Activated naive CD4-positive, alpha-beta T cell treated with anti-CD3 and anti-CD28 coated beads for 36 hours (primary cell): Measurements from ENCODE around the gene SMG6. TPM values are rescaled to one million over a fixed set of nuclear protein-coding genes. Genes with fewer than 3 reads are reported as not detected.

Source experiments
- CTCF ChIA-PET: fragments of 350-600 bp; sonication (Branson Sonifier 250); formaldehyde crosslinking; loops from one replicate; lab custom pipeline; 2021; ENCODE audit warnings: antibody characterized with exemption; lab: Charles Lee
- DNase-seq: peaks from one replicate; pipeline ENCODE4 v3.0.0-alpha.2; 2020
- H3K27ac Mint-ChIP-seq: one replicate; pipeline ENCODE4 v1.8.0; 2021; ENCODE audit warnings: mild to moderate bottlenecking, mixed read lengths
- H3K27me3 Mint-ChIP-seq: one replicate; pipeline ENCODE4 v1.8.0; 2021; ENCODE audit warnings: low read depth, mixed read lengths
- H3K36me3 Mint-ChIP-seq: one replicate; pipeline ENCODE4 v1.8.0; 2021; ENCODE audit warnings: low read depth, mixed read lengths
- H3K4me1 Mint-ChIP-seq: one replicate; pipeline ENCODE4 v1.8.0; 2021; ENCODE audit warnings: low read depth, mixed read lengths
- H3K4me3 Mint-ChIP-seq: one replicate; pipeline ENCODE4 v1.8.0; 2021; ENCODE audit warnings: mild to moderate bottlenecking, moderate library complexity, mixed read lengths
- H3K9me3 Mint-ChIP-seq: one replicate; pipeline ENCODE4 v1.8.0; 2021; ENCODE audit warnings: mixed read lengths
- intact Hi-C: fragments of 100-400 bp; cut with micrococcal nuclease; formaldehyde crosslinking; loops from one replicate; pipeline ENCODE4 v1.15.1; 2023
- total RNA-seq, 2 experiments: library from RNA; stranded (reverse); gene quantifications; one replicate each; pipeline ENCODE4 v1.2.3, GENCODE V29; 2021

SMG6 gene
- total RNA-seq, 2 experiments from 2014 or later = 18.8 to 20.7 TPM

DNA sequence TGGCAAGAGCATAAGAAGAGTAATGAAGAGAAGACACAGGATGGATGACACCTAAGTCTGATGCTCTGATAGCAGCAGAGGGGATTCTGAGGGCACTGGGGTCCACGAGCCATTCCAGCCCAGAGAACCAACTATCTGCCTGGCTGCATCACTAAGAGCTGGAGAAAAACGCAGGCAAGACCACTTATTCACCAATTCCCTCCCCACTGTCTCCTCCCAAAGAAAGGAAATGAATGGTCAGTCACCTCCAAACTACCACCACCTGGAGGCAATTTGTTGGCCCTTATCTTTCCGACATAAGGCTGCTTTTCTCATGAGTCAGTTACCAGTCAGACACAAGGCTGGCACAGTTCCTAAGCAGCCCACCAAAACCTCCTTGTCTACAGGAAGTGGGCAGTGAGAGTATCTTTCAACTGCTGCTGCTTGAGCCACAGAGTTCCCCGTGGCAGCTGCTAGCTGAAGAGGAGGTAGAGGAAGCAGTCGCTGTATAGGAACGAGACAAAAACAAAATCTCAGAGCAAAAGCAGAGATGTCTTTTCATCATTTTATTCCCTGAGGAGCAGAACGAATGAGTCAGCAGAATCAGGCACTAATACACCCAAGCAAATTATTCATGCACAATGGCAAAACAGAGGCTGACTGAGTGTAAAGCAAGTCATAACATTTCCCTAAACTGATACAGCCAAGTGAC is 111.1 kb downstream of the SMG6 start:
- intact Hi-C loops = loop anchor here (10.0 kb wide), 1 partner anchor 52 kb away; no protein-coding TSS in a partner anchor
- Mint-ChIP-seq H3K9me3 (no peaks in the 10 kb centered on the region), H3K36me3 (peaks cover 8% of the 10 kb centered on the region), H3K27me3 (no peaks in the 10 kb centered on the region), H3K4me1 (peaks cover 54% of the 10 kb centered on the region), H3K4me3 (no peak overlapping the region), H3K27ac (peak overlapping the region; percentile 59)
- CTCF ChIA-PET = no interaction called here
- peak; percentile 69 for DNase-seq

DNA sequence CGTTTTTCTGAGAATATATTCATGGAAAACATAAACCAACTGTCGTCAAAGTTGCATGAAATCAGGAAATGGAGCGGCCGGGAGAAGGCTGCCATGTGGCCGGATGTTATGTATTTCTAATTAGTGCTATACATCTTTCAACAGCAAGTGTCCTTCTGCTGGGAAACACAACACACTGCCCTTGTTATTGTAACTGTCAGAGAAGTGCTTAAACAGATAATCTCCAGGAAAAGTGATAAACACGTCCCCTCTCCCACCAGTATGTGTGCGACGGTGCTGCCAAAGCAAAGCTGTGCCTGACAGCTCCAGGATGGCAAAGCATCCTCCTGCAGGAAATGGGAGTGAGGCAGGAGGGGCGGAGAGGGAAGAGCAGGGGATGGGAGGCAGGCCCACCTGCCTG is 111.8 kb downstream of the SMG6 start:
- CTCF ChIA-PET = interaction anchor here (0.8 kb wide), 1 partner anchor 53 kb away, joined by 3 read pairs; no protein-coding TSS in a partner anchor
- H3K4me1 Mint-ChIP-seq = peaks cover 51% of the 10 kb centered on the region
- no peaks in the 10 kb centered on the region for H3K27me3 Mint-ChIP-seq
- intact Hi-C loops = loop anchor here (10.0 kb wide), 1 partner anchor 53 kb away; no protein-coding TSS in a partner anchor
- no peak for DNase-seq
- H3K4me3 Mint-ChIP-seq = no peak overlapping the region
- H3K9me3 Mint-ChIP-seq = no peaks in the 10 kb centered on the region
- peaks cover 10% of the 10 kb centered on the region for H3K36me3 Mint-ChIP-seq
- no peak overlapping the region for H3K27ac Mint-ChIP-seq

GRCh38 chr17:2191227-2191626 is 112.4 kb downstream of the SMG6 start:
- H3K27me3 Mint-ChIP-seq = no peaks in the 10 kb centered on the region
- CTCF ChIA-PET = interaction anchor here (0.8 kb wide), 1 partner anchor 54 kb away, joined by 3 read pairs; no protein-coding TSS in a partner anchor
- DNase-seq = no peak
- intact Hi-C loops = loop anchor here (10.0 kb wide), 1 partner anchor 54 kb away; no protein-coding TSS in a partner anchor
- H3K9me3 Mint-ChIP-seq = no peaks in the 10 kb centered on the region
- peaks cover 46% of the 10 kb centered on the region for H3K4me1 Mint-ChIP-seq
- H3K36me3 Mint-ChIP-seq = peaks cover 13% of the 10 kb centered on the region
- H3K27ac Mint-ChIP-seq = no peak overlapping the region
- H3K4me3 Mint-ChIP-seq = no peak overlapping the region

- Mint-ChIP-seq H3K9me3 (no peaks in the 10 kb centered on the region), H3K27ac (no peak overlapping the region), H3K4me3 (no peak overlapping the region), H3K27me3 (no peaks in the 10 kb centered on the region), H3K4me1 (peaks cover 34% of the 10 kb centered on the region), H3K36me3 (peaks cover 17% of the 10 kb centered on the region)
- CTCF ChIA-PET = no interaction called here
- DNase-seq = no peak
- intact Hi-C loops = loop anchor here (10.0 kb wide), 1 partner anchor 55 kb away; no protein-coding TSS in a partner anchor
These were observed 113.6 kb downstream of the SMG6 start for GRCh38 chr17:2190014-2190413.

DNA sequence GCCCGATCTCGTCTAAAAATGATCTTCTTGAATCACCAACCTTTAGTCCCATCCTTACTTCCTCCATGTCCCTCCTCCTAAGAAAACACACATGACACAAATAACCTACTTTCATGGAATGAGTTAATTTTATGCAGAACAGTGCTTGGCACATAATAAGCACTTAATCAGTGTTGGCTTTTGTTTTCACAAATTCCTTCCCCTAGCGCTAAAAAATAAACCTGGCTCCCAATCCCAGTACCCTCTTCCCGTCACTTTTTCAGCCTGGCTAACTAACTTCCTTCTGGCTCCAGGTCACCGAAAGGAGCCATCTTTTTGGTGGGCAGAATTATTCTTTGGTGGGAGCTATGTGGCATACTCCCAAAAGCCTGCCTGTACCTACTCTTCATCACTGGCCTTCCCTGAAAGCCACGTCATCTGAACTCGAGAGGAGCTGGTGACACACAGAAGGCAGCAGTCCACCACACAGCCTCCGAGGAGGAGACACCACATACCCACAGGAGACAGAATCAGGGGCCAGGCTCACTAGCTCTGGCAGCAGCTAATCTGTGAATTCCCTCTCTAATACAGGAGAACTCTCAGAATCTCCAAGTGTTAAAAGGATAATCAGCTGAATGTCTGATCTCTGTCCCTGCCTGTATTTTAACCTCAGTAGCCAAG is 114.5 kb downstream of the SMG6 start:
- peaks cover 16% of the 10 kb centered on the region for H3K36me3 Mint-ChIP-seq
- H3K4me1 Mint-ChIP-seq = peaks cover 25% of the 10 kb centered on the region
- intact Hi-C loops = no loop called here
- H3K4me3 Mint-ChIP-seq = no peak overlapping the region
- no peaks in the 10 kb centered on the region for H3K27me3 Mint-ChIP-seq
- no peak overlapping the region for H3K27ac Mint-ChIP-seq
- CTCF ChIA-PET = interaction anchor here (1.4 kb wide), 1 partner anchor 56 kb away, joined by 6 read pairs; no protein-coding TSS in a partner anchor
- H3K9me3 Mint-ChIP-seq = no peaks in the 10 kb centered on the region
- DNase-seq = no peak

DNA sequence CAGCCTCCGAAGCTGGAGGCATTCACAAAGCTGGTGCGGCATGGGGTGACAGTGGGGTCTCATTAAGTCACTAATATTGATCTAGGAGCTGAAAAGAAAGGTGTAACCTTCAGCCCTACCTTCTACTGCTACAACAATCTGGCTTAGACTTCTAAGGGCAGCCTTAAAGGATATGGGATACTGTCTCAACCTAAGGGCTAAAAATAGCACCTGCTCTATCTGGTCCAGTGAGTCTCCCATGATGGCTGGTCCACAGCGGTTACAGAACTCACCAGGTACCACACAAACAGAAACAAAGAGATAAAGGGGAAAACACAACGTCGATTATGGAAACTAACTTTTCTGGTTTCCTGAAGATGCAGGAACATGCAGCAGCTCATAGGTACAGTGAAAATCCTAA is 115.8 kb downstream of the SMG6 start:
- no peak overlapping the region for H3K4me3 Mint-ChIP-seq
- no peak overlapping the region for H3K27ac Mint-ChIP-seq
- CTCF ChIA-PET = no interaction called here
- intact Hi-C loops = no loop called here
- no peaks in the 10 kb centered on the region for H3K9me3 Mint-ChIP-seq
- no peaks in the 10 kb centered on the region for H3K27me3 Mint-ChIP-seq
- no peak for DNase-seq
- H3K4me1 Mint-ChIP-seq = peaks cover 14% of the 10 kb centered on the region
- peaks cover 17% of the 10 kb centered on the region for H3K36me3 Mint-ChIP-seq

GRCh38 chr17:2186937-2187336 is 116.6 kb downstream of the SMG6 start:
- H3K27me3 Mint-ChIP-seq = no peaks in the 10 kb centered on the region
- no peaks in the 10 kb centered on the region for H3K9me3 Mint-ChIP-seq
- H3K4me3 Mint-ChIP-seq = no peak overlapping the region
- DNase-seq = no peak
- H3K36me3 Mint-ChIP-seq = peaks cover 17% of the 10 kb centered on the region
- CTCF ChIA-PET = interaction anchor here (0.8 kb wide), 1 partner anchor 9 kb away, joined by 3 read pairs; no protein-coding TSS in a partner anchor
- intact Hi-C loops = no loop called here
- no peak overlapping the region for H3K27ac Mint-ChIP-seq
- H3K4me1 Mint-ChIP-seq = peaks cover 5% of the 10 kb centered on the region

- DNase-seq = no peak
- no peak overlapping the region for H3K4me3 Mint-ChIP-seq
- no peak overlapping the region for H3K27ac Mint-ChIP-seq
- intact Hi-C loops = no loop called here
- peaks cover 17% of the 10 kb centered on the region for H3K36me3 Mint-ChIP-seq
- no peaks in the 10 kb centered on the region for H3K4me1 Mint-ChIP-seq
- H3K9me3 Mint-ChIP-seq = no peaks in the 10 kb centered on the region
- no peaks in the 10 kb centered on the region for H3K27me3 Mint-ChIP-seq
- CTCF ChIA-PET = interaction anchor here (0.6 kb wide), 1 partner anchor 15 kb away, joined by 3 read pairs; no protein-coding TSS in a partner anchor
These were observed 118.3 kb downstream of the SMG6 start for GRCh38 chr17:2184993-2185931.

DNA sequence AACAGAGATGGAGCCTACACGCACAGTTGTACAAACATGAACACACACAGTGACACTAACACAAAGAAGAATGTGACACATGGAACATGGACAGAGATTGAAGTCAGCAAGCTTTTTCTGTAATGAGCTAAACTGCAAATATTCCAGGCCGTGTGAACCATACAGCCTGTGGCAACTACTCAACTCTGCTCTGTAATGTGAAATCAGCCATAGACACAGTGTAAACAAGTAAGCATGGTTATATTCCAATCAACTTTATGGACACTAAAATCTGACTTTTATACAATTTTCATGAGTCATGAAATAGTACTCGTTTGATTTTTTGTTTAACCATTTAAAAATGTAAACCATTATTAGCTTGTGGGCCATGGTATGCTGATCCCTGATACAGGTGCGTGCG is 120.2 kb downstream of the SMG6 start:
- H3K27ac Mint-ChIP-seq = no peak overlapping the region
- intact Hi-C loops = no loop called here
- no peaks in the 10 kb centered on the region for H3K4me1 Mint-ChIP-seq
- CTCF ChIA-PET = no interaction called here
- H3K27me3 Mint-ChIP-seq = no peaks in the 10 kb centered on the region
- peaks cover 18% of the 10 kb centered on the region for H3K36me3 Mint-ChIP-seq
- H3K9me3 Mint-ChIP-seq = no peaks in the 10 kb centered on the region
- H3K4me3 Mint-ChIP-seq = no peak overlapping the region
- DNase-seq = no peak

- CTCF ChIA-PET = no interaction called here
- Mint-ChIP-seq H3K9me3 (no peaks in the 10 kb centered on the region), H3K36me3 (peaks cover 19% of the 10 kb centered on the region), H3K27ac (no peak overlapping the region), H3K4me1 (no peaks in the 10 kb centered on the region), H3K4me3 (no peak overlapping the region), H3K27me3 (no peaks in the 10 kb centered on the region)
- no peak for DNase-seq
- intact Hi-C loops = no loop called here
These were observed 121.6 kb downstream of the SMG6 start for GRCh38 chr17:2181897-2182448.

DNA sequence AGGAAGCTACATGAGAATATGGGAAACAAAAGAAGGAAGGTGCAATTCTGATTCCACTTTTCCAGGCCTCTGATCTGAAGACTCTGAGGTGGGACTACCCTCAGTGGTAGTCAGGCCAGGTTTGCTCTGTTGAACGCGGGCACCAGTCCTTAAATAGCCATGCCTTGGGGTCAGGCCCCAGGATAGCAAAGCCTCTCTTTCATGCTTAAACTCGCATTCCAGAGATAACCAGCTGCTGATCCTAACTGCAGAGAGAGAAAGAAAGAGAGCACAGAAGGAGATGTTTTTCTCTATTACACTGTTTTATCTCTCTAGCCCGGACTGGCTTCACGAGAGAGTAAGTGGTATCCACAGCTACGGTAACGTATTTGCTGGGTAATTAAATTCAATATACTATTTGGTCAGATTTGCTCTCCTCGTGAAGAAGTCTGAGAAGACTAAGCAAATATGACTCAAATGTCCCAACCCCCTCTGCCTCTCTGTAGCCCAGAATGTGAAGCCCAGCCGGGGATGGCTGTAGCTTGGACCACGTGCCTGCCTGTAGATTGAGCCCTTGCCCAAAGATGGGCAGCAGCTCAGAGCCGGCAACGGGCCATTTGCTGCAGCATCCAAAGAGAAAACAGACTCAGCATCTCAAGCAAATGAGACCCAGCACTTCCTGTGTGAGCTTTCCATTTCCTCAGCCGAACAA is 122.2 kb downstream of the SMG6 start:
- Mint-ChIP-seq H3K36me3 (peaks cover 16% of the 10 kb centered on the region), H3K27ac (no peak overlapping the region), H3K4me3 (no peak overlapping the region), H3K4me1 (no peaks in the 10 kb centered on the region), H3K27me3 (no peaks in the 10 kb centered on the region), H3K9me3 (no peaks in the 10 kb centered on the region)
- CTCF ChIA-PET = no interaction called here
- intact Hi-C loops = no loop called here
- no peak for DNase-seq
